ENCODE measurements around the gene FOXF1. TPM values are rescaled to one million over a fixed set of nuclear protein-coding genes. Genes with fewer than 3 reads are reported as not detected.

The FOXF1 gene
- total and polyA plus RNA-seq, 9 of the 15 experiments (the other 6 are each of a cell fraction or from before 2014, with no cell fraction given): 0.04 TPM; not detected in 8

DNA sequence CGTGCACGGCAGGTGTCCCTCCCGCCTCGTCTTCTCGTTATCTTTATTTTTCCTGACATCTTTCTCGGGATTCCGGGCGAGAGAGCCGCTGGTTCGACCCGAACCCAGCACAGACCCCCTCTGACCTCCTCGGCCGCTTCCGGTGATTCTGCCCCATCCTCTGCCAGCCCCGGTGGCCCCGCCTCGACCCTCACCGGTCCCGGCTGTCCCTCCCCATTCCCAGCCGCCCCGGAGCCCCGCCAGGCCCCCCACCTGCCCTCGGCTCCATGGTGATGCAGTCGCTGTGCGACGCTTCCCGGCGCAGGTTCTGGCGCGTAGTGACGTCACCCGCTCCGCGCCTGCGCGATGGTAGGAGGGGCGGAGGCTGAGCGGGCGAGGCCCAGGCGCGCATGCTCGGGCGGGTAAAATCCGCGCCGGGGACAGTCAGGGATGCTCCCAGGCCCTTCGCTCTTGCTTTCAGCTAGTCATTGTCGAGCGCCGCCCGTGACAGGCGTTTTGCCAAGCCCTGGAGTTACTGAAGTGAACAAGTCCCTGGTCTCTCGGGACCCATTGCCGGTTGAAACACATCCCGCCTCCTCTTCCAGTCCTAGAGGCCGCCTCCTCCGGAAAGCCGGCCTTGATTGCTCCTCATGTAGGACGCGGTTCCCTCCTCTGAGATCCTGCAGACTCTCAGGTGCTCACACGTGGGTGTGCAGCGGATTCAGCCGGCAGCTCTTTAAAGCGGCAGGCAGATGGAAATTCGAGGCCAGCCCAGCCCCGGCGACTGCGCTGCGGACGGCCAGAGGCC, 44.8 kb downstream of the FOXF1 start, which contains the start of gene MTHFSD (continued):
- no peak for TF ChIP-seq ZNF280B (CRISPR knock-in tag; IDR thresholded peaks at IDR 0.05)
- TF ChIP-seq MCM7 (IDR thresholded peaks at IDR 0.05): no peak
- TF ChIP-seq PHB2 (IDR thresholded peaks at IDR 0.05; ENCODE audit: low read depth): no peak
- TF ChIP-seq STAT5B (CRISPR knock-in tag; IDR thresholded peaks at IDR 0.05): no peak
- TF ChIP-seq ZC3H8 (IDR thresholded peaks at IDR 0.05): no peak
- TF ChIP-seq POLR2A (conservative IDR thresholded peaks at IDR 0.05): peak; percentile 81
- TF ChIP-seq ZFX (CRISPR knock-in tag; IDR thresholded peaks at IDR 0.05): peak; percentile 71
- peak; percentile 57; the same call in 1 of the 2 replicates for TF ChIP-seq GTF2E2 (tag; IDR thresholded peaks at IDR 0.05)
- no peak for TF ChIP-seq ZC3H11A (IDR thresholded peaks at IDR 0.05; ENCODE audit: low read depth, low read length)
- TF ChIP-seq, protein P1, sequence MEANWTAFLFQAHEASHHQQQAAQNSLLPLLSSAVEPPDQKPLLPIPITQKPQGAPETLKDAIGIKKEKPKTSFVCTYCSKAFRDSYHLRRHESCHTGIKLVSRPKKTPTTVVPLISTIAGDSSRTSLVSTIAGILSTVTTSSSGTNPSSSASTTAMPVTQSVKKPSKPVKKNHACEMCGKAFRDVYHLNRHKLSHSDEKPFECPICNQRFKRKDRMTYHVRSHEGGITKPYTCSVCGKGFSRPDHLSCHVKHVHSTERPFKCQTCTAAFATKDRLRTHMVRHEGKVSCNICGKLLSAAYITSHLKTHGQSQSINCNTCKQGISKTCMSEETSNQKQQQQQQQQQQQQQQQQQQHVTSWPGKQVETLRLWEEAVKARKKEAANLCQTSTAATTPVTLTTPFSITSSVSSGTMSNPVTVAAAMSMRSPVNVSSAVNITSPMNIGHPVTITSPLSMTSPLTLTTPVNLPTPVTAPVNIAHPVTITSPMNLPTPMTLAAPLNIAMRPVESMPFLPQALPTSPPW (CRISPR knock-in tag; IDR thresholded peaks at IDR 0.05): peak; percentile 88
- TF ChIP-seq ZBTB33 (CRISPR knock-in tag; IDR thresholded peaks at IDR 0.05): no peak
- TF ChIP-seq, protein P2, sequence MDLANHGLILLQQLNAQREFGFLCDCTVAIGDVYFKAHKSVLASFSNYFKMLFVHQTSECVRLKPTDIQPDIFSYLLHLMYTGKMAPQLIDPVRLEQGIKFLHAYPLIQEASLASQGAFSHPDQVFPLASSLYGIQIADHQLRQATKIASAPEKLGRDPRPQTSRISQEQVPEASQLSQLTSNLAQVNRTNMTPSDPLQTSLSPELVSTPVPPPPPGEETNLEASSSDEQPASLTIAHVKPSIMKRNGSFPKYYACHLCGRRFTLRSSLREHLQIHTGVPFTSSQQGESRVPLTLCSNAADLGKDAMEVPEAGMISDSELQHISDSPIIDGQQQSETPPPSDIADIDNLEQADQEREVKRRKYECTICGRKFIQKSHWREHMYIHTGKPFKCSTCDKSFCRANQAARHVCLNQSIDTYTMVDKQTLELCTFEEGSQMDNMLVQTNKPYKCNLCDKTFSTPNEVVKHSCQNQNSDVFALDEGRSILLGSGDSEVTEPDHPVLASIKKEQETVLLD (IDR thresholded peaks at IDR 0.05): peak; percentile 97

Data from K562 (cell line).